WERI-Rb-1 (cell line): ENCODE measurements around the gene PSMA1.
A peak's percentile ranks its signal among the peaks of the same experiment; 100 is the strongest.

Experiments
- DNase-seq: peaks from one replicate; pipeline ENCODE4 v3.0.0-alpha.2; 2020
- H3K27ac ChIP-seq: fragments of 250-450 bp; sonication (Bioruptor Pico); 2 replicates; pipeline ENCODE4 v1.5.1; 2020; ENCODE audit warnings: mild to moderate bottlenecking, moderate library complexity
- H3K27me3 ChIP-seq: fragments of 250-450 bp; sonication (Bioruptor Pico); 2 replicates; pipeline ENCODE4 v1.5.1; 2021; ENCODE audit warnings: mild to moderate bottlenecking, low read depth, moderate library complexity; ENCODE audit not compliant: insufficient read depth, severe bottlenecking
- H3K36me3 ChIP-seq: fragments of 250-450 bp; sonication (Bioruptor Pico); 2 replicates; pipeline ENCODE4 v1.5.1; 2020; ENCODE audit warnings: mild to moderate bottlenecking, moderate library complexity
- H3K4me3 ChIP-seq: 2 replicates; pipeline ENCODE4 v1.5.1; 2011; ENCODE audit warnings: low read depth, mild to moderate bottlenecking, control low read depth, low read length
- H3K9me3 ChIP-seq: fragments of 250-450 bp; sonication (Bioruptor Pico); 2 replicates; pipeline ENCODE4 v1.5.1; 2021; ENCODE audit warnings: mild to moderate bottlenecking, moderate library complexity; ENCODE audit not compliant: severe bottlenecking
- TF ChIP-seq, protein P1 (sequence below): IDR thresholded peaks from 2 replicates; pipeline ENCODE4 v1.5.1; 2011; ENCODE audit warnings: low read depth, mild to moderate bottlenecking, control low read depth, inconsistent platforms, low read length

The PSMA1 gene

DNA sequence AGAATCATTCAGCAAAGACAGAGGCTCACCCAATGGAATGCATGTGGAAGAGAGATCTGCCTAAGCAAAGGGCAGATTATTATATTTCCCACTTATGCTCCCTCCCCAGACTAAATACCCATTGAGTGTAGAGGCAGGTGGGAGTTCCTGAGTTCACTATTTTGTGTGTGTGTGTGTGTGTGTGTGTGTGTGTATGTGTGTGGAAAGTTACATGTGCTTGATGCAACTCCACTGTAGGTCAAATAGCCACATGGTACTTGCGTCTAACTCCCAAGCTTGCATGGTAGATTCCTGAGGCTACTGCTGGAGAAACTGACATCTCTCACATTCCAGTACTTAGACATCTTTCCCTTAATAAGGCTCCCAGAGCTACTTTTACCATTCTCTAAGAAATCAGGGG lies 17.2 kb downstream of the PSMA1 start:
- TF ChIP-seq, protein P1, sequence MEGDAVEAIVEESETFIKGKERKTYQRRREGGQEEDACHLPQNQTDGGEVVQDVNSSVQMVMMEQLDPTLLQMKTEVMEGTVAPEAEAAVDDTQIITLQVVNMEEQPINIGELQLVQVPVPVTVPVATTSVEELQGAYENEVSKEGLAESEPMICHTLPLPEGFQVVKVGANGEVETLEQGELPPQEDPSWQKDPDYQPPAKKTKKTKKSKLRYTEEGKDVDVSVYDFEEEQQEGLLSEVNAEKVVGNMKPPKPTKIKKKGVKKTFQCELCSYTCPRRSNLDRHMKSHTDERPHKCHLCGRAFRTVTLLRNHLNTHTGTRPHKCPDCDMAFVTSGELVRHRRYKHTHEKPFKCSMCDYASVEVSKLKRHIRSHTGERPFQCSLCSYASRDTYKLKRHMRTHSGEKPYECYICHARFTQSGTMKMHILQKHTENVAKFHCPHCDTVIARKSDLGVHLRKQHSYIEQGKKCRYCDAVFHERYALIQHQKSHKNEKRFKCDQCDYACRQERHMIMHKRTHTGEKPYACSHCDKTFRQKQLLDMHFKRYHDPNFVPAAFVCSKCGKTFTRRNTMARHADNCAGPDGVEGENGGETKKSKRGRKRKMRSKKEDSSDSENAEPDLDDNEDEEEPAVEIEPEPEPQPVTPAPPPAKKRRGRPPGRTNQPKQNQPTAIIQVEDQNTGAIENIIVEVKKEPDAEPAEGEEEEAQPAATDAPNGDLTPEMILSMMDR: no peak
- peaks cover 44% of the 10 kb centered on the region for H3K36me3 ChIP-seq
- no peaks in the 10 kb centered on the region for H3K27me3 ChIP-seq
- no peak overlapping the region for H3K4me3 ChIP-seq
- H3K27ac ChIP-seq: no peak overlapping the region
- no peaks in the 10 kb centered on the region for H3K9me3 ChIP-seq
- DNase-seq: no peak

DNA sequence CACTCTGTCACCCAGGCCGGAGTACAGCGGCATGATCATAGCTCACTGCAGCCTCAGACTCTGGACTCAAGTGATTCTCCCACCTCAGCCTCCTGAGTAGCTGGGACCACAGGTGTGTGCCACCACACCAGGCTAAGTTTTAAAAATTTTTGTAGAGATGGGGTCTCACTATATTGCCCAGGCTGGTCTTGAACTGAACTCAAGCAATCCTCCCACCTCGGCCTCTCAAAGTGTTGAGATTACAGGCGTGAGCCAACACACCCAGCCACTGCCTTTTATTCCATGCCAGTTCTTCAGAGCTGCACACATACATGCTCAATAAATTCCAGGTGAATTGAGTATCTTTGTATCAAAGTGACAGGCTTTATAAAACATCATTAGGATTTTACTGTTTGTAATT lies 18.1 kb downstream of the PSMA1 start:
- DNase-seq: no peak
- peaks cover 45% of the 10 kb centered on the region for H3K36me3 ChIP-seq
- no peaks in the 10 kb centered on the region for H3K27me3 ChIP-seq
- no peaks in the 10 kb centered on the region for H3K9me3 ChIP-seq
- no peak overlapping the region for H3K4me3 ChIP-seq
- no peak overlapping the region for H3K27ac ChIP-seq
- TF ChIP-seq, protein P1: no peak

DNA sequence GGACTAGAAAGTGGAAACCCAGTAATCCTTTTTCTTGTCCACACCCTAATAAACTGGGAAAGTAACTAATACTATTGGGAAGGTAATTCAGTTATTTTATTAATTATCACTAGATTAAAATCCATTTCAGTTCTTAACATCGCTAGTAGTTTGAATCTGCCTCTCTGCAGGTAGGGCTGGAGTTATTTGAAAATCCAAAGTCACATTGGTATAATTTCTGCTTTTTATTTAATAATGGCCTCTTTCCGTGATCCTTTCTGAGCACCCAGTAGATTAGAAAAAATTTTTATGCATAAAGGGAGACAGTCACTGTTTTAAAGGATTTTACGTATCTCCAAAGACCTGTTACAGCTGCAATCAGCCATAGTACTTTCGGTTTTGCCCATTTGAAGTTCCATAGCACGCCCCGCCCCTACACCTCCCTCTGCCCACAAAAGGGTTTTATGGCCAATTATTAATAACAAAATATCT lies 20.0 kb downstream of the PSMA1 start:
- no peak for DNase-seq
- peak overlapping the region; percentile 65 for H3K4me3 ChIP-seq
- H3K27me3 ChIP-seq: no peaks in the 10 kb centered on the region
- H3K9me3 ChIP-seq: no peaks in the 10 kb centered on the region
- TF ChIP-seq, protein P1: no peak
- peaks cover 45% of the 10 kb centered on the region for H3K36me3 ChIP-seq
- peak overlapping the region; percentile 73 for H3K27ac ChIP-seq

DNA sequence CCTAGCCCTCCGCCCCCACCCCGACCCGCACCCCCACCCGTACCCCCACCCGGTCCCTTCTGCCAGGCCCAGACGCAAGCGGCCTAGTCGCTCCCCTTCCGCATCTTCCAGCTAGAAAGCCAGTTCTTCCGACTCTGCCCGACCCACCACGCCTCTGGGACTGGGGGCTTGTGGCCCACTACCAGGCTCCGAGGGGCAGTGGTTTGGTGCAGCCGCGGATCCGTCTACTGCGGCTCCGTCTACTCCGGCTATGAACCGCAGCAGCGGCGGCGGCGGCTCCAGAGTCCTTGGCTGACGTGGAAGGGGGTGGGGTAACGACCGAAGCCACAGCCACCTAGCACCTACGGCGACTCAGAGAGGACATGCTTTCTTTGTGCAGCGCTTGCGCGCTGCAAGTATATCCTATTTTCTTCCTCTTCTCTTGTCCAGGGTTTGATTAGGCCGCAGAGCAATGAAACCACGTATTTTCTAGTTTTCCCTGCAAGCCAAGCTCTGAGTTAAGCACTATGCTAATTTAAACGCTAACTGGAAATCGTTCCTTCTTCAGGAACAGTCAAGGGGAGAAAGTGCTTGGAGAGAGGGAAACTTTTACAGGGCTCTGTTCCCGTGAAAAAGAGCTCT lies 20.5 kb downstream of the PSMA1 start, which contains the start of gene COPB1:
COPB1 (minus strand) TSS at position 252 of the 621 bp plus-strand sequence. CDS start 883 bp downstream, outside the sequence.
- no peaks in the 10 kb centered on the region for H3K9me3 ChIP-seq
- peak within 1 kb of the TSS; percentile 65 for H3K4me3 ChIP-seq
- peaks cover 45% of the 10 kb centered on the region for H3K36me3 ChIP-seq
- H3K27me3 ChIP-seq: no peaks in the 10 kb centered on the region
- peak within 1 kb of the TSS; percentile 73 for H3K27ac ChIP-seq
- peak; percentile 91 for DNase-seq
- TF ChIP-seq, protein P1: no peak

DNA sequence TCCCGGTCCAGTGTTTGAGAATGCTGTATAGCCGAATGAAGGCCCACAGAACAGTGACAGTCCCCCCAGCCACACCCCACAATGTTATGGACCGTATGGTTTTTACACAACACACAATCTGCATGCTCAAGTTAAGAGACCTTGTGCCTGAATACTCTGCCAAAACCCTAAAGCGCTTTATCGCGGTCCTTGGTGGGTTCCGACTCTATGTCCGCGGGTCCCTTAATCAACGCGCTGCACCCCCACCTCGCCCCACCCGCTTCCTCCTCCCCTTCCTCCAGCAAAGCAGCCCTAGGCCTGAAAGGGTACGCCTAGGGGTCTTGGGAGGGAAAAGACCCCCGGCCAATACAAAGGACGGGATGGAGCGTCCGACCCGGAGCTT lies 21.0 kb downstream of the PSMA1 start:
- DNase-seq: peak; percentile 19
- H3K9me3 ChIP-seq: no peaks in the 10 kb centered on the region
- TF ChIP-seq, protein P1: no peak
- peaks cover 40% of the 10 kb centered on the region for H3K36me3 ChIP-seq
- H3K27ac ChIP-seq: peak overlapping the region; percentile 73
- H3K4me3 ChIP-seq: peak overlapping the region; percentile 65
- H3K27me3 ChIP-seq: no peaks in the 10 kb centered on the region

DNA sequence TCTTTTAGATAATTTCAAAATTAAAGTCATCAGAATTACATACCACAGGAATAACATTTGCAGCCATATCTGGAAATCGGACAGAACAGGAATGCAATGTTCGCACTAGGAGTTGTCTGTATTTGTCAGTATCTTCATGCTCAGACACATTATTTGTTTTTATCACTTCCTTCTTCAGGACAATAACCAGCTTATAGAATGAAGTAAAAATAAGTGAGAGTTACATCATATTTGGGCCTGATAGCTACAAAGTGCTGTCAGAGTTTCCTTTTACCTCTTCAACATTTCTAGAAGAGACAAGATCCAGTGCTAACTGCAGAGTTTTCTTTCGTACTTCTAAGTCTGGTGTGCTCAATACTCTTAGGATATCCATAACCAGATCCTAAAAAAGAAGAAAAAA lies 39.5 kb downstream of the PSMA1 start:
- H3K36me3 ChIP-seq: peaks cover 83% of the 10 kb centered on the region
- no peak for DNase-seq

More for the DNA sequence above, 39.5 kb downstream of the PSMA1 start:
- H3K4me3 ChIP-seq: no peak overlapping the region
- TF ChIP-seq, protein P1: no peak
- no peaks in the 10 kb centered on the region for H3K9me3 ChIP-seq
- H3K27me3 ChIP-seq: no peaks in the 10 kb centered on the region
- H3K27ac ChIP-seq: no peak overlapping the region
